ENCODE data around the gene ANXA6.

Gene ANXA6

GRCh38 chr5:151070449-151070848 lies 87.1 kb downstream of the ANXA6 start:
- no peak overlapping the region for H3K4me3 ChIP-seq (ENCODE audit: low read depth, low read length)
- no peak for TF ChIP-seq CTCF (IDR thresholded peaks at IDR 0.05; ENCODE audit: low read depth, low read length)

GRCh38 chr5:151068433-151069197 lies 89.0 kb downstream of the ANXA6 start:
- TF ChIP-seq CTCF (IDR thresholded peaks at IDR 0.05; ENCODE audit: low read depth, low read length) = no peak
- H3K4me3 ChIP-seq (ENCODE audit: low read depth, low read length) = no peak overlapping the region

GRCh38 chr5:151067632-151068432 lies 89.7 kb downstream of the ANXA6 start:
- H3K4me3 ChIP-seq (ENCODE audit: low read depth, low read length) = no peak overlapping the region
- TF ChIP-seq CTCF (IDR thresholded peaks at IDR 0.05; ENCODE audit: low read depth, low read length) = no peak

- no peak for TF ChIP-seq CTCF (IDR thresholded peaks at IDR 0.05; ENCODE audit: low read depth, low read length)
- no peak overlapping the region for H3K4me3 ChIP-seq (ENCODE audit: low read depth, low read length)
Observed at GRCh38 chr5:151066920-151067319, 90.7 kb downstream of the ANXA6 start.

- TF ChIP-seq CTCF (IDR thresholded peaks at IDR 0.05; ENCODE audit: low read depth, low read length) = no peak
- no peak overlapping the region for H3K4me3 ChIP-seq (ENCODE audit: low read depth, low read length)
Observed at GRCh38 chr5:151065609-151066008, 92.0 kb downstream of the ANXA6 start.

GRCh38 chr5:151064916-151065499 lies 92.6 kb downstream of the ANXA6 start:
- no peak overlapping the region for H3K4me3 ChIP-seq (ENCODE audit: low read depth, low read length)
- no peak for TF ChIP-seq CTCF (IDR thresholded peaks at IDR 0.05; ENCODE audit: low read depth, low read length)
